OCI-LY1 (cell line): Measurements from ENCODE around the gene PIGW.

Source experiments
- CTCF ChIP-seq: fragments of 200-600 bp; sonication (generic), shearing (Covaris generic); IDR thresholded peaks from 2 replicates; pipeline ENCODE4 v1.5.1; 2017; ENCODE audit warnings: mild to moderate bottlenecking, antibody characterized with exemption, low read length, moderate library complexity, mixed read lengths
- EZH2 ChIP-seq: fragments of 200-600 bp; sonication (generic), shearing (Covaris generic); IDR thresholded peaks from 2 replicates; pipeline ENCODE4 v1.8.0; 2017; ENCODE audit warnings: borderline replicate concordance, mixed run types, mild to moderate bottlenecking, antibody characterized with exemption, low read length, moderate library complexity, mixed read lengths

- TF ChIP-seq CTCF (no peak), EZH2 (no peak)
Measured at GRCh38 chr17:36514856-36515255, 19.9 kb upstream of the PIGW start.
